GM03348 (cell line): ENCODE measurements around the gene ANAPC7.
"Not testable (repeated sequence)": the region's sequence is repeated elsewhere in the genome, so short reads cannot be mapped to it uniquely, and the experiment has no call there.

Experiments
- DNase-seq: peaks from one replicate; pipeline ENCODE4 v3.0.0; 2012; ENCODE audit warnings: low spot score

ANAPC7 gene, protein sequence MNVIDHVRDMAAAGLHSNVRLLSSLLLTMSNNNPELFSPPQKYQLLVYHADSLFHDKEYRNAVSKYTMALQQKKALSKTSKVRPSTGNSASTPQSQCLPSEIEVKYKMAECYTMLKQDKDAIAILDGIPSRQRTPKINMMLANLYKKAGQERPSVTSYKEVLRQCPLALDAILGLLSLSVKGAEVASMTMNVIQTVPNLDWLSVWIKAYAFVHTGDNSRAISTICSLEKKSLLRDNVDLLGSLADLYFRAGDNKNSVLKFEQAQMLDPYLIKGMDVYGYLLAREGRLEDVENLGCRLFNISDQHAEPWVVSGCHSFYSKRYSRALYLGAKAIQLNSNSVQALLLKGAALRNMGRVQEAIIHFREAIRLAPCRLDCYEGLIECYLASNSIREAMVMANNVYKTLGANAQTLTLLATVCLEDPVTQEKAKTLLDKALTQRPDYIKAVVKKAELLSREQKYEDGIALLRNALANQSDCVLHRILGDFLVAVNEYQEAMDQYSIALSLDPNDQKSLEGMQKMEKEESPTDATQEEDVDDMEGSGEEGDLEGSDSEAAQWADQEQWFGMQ

DNA sequence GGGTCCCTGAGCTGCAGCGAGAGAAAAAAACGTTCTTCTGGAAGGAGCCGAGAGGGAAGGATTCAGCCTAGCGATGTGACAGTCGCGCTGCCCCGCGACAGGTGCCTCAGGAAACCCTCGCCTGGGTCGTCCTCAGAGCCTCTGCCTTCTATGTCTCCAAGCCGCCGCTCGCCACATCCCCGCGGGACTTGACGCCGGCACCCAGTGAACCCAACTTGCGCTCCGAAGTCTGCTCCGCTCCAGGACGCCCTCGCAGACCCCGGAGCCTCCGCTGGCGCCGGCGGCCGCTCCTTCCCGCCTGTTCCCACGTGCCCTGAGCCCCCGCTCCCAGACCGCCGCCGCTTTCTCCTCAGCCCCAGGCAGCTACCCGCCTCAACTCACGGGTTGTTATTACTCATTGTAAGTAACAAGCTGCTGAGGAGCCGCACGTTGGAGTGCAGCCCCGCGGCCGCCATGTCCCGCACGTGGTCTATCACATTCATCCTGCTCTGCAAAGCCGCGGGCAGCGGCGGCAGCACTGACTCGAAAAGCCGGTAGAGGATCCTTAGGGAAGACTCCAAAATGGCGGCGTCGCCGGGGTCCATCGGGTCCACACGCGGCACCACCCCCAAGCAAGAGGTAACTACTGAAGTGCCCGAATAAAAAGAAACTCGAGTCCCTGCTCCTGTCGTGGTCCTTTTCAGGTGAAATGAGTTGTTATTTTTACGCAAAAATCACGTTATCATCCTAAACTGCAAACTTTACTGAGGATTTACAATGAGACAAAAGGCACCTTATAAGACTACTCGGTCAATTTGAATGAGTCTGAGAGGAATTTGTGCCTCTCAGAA is at the start of gene ANAPC7:
Gene ANAPC7 (minus strand): TSS at position 563 of the 830 bp plus-strand sequence. CDS start 81 bp downstream, at position 482.
- DNase-seq, result peak; percentile 97

GRCh38 chr12:110451263-110451662 is 47.8 kb upstream of the ANAPC7 start:
- DNase-seq, result no peak

GRCh38 chr12:110449799-110450497 is 46.4 kb upstream of the ANAPC7 start, which contains the start of gene ARPC3:
Gene ARPC3 (minus strand): TSS chr12:110450337. CDS start chr12:110450260, 77 bp downstream.
- DNase-seq, result peak; percentile 95

GRCh38 chr12:110444455-110444854 is 40.9 kb upstream of the ANAPC7 start:
- no peak for DNase-seq

- DNase-seq, result no peak
These were observed 32.7 kb upstream of the ANAPC7 start for GRCh38 chr12:110436231-110436630.

DNA sequence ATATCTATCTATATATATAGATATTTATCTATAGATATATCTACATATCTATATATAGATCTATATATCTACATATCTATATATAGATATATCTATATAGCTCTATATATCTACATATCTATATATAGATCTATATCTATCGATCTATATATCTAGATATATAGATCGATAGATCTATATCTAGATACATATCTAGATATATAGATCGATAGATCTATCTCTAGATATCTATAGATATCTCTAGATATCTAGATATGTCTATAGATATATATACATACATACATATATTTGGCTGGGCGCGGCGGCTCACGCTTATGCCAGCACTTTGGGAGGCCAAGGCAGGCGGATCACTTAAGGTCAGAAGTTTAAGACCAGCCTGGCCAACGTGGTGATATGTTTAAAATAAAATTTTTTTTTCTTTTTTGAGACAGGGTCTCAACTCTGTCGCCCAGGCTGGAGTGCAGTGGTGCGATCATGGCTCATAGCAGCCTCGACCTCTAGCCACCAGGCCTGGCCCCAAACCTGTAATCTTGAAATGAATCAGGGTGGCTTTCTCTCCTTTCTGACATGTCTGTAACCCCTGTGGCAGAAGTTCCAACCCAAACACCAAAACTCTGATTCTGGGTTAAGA is 28.6 kb upstream of the ANAPC7 start:
- DNase-seq, result no peak

DNA sequence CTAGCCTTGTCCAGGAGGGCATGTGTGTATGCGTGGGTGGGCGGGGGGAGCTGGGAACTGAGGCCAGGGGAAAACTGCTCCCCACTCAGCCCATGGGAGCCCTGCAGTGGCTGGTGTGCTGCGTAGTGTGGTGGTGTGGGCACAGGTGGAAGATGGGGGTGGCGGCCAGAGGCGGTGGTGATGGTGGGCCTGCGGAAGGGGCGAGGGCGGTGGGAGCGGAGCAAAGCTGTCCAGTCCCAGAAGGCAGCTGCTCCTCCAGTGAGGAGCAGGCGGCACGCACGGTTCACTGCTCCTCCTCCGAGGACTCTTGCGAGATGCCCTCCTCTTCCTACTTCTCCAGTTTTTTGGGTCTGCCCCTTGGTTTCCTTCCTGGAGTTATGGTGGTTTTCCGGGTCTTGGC is 26.2 kb upstream of the ANAPC7 start:
- DNase-seq, result not testable (repeated sequence)

DNA sequence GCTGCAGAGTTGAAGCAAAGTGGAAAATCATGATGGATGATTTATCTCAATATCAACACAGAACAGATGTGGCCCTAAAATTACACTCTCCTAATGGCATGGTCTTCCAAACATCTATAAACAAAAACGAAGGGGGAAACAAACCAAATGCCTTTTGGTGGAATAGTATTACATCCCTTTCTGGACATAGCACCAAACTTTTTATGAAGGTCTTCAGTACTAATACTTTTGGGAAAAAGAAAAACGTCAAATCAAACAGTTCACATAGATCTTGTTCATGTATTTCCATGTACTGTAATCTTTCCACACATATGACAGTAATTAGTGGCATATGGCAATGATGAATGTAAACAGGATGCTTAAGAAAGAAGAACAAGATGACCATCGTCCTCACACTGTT is 22.9 kb upstream of the ANAPC7 start:
- DNase-seq, result no peak

- DNase-seq, result no peak
These were observed 20.7 kb upstream of the ANAPC7 start for GRCh38 chr12:110424237-110424636.

DNA sequence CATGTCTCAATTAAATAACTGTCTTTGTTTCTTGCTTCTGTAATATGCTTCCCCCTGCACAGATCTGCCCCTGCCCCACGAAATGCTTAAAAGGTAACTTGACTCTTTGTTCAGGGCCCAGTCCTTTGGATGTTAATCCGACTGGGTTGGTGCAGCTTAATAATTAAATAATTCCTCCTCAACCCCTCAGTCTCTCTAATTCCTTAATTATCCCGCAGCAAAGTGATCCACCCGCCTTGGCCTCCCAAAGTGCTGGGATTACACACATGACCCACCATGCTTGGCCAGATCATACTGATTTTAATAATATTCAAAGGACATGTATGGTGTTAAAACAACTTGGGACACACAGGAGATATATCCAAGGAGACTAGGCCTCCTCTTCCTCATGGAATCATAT is 18.2 kb upstream of the ANAPC7 start:
- DNase-seq, result no peak

DNA sequence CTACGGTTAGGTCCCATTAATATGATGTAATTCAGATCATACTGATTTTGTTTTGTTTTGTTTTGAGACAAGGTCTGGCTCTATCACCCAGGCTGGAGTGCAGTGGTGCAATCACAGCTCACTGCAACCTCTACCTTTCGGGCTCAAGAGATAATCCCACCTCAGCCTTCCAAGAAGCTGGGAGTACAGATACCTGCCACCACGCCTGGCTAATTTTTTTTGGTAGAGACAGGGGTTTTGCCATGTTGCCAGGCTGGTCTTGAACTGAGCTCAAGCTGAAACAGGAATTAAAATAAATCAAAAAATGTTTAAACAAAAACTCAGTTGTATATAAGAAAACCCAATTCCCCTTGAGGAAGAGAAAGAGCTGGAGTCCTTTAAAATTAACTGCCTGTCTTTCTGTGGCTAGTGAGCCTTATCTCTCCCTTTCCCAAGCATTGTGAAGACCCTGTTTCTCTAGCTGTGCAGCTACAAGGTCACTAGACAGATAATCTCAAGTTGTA is 17.7 kb upstream of the ANAPC7 start:
- no peak for DNase-seq

GRCh38 chr12:110420644-110421043 is 17.1 kb upstream of the ANAPC7 start:
- DNase-seq, result not testable (repeated sequence)

DNA sequence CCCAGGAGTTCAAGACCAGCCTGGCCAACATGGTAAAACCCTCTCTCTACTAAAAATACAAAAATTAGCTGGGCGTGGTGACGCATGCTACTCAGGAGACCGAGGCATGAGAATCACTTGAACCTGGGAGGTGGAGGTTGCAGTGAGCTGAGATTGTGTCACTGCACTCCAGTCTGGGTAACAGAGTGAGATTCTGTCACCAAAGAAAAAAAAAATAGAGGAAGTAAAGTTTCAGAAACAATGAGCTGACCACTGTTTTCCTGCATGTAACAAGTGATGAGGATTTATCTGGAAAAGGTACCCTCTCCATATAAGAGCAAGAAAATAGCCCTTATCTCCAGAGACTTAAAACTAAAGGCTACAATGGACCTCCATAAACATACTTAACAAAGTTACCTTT is 13.6 kb upstream of the ANAPC7 start:
- DNase-seq, result not testable (repeated sequence)

DNA sequence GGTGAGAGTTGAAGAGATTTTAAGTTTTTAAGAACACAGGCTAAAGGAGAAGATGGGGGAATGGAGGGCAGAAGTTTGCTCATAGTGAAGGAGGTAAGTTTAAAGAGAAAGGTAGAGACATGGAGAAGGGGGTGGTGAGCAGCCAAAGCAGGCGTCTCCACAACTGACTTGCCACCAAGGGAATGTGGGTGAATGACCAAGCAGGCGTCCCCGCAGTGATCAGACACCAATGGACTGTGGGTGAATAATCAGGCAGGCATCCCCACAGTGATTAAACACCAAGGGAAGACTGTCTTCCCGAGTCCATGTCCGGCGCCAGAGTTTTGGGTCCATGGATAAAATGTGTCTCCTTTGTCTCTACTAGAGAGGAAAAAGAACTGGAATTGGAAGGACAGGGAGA is 6.6 kb upstream of the ANAPC7 start:
- not testable (repeated sequence) for DNase-seq

DNA sequence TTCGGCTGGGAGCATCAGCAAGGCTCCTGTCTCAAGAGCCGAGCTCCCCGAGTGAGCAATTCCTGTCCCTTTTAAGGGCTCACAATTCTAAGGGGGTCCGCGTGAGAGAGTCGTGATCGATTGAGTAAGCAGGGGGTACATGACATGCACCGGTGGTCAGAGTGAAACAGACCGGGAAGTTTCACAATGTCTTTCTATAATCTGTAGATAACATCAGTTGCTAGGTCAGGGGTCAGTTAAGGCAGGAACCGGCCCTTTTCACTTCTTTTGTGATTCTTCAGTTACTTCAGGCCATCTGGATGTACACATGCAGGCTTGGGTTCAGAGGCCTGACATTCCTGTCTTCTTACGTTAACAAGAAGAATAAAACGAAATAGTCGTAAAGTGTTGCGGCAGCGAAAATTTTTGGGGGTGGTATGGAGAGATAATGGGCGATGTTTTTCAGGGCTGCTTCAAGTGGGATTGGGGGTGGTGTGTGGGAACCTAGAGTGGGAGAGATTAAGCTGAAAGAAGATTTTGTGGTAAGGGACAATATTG is 1.7 kb upstream of the ANAPC7 start:
- not testable (repeated sequence) for DNase-seq

- DNase-seq, result peak; percentile 88
These were observed 621 bp upstream of the ANAPC7 start for GRCh38 chr12:110403976-110404682.

GRCh38 chr12:110382683-110383082 is 20.8 kb downstream of the ANAPC7 start:
- no peak for DNase-seq

- DNase-seq, result no peak
These were observed 23.9 kb downstream of the ANAPC7 start for GRCh38 chr12:110379631-110380030.

DNA sequence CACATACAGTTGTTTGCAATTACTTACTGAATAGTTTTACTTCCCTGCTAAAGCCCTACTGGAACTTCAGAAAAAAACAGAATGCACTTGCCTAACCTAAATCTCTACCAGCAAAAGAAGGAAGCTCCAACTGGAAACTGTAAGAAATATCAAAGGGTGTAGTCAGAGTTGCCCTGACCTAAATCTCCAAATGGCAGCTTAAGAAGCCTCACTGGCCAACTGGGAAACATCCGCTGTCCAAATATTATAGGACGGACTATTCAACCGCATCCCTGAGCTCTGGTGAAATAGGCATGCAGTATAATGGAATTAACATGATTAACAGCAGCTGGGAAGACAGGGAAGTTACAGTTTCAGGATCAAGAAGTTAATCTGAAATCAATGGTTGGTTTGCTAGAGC is 24.3 kb downstream of the ANAPC7 start:
- no peak for DNase-seq

DNA sequence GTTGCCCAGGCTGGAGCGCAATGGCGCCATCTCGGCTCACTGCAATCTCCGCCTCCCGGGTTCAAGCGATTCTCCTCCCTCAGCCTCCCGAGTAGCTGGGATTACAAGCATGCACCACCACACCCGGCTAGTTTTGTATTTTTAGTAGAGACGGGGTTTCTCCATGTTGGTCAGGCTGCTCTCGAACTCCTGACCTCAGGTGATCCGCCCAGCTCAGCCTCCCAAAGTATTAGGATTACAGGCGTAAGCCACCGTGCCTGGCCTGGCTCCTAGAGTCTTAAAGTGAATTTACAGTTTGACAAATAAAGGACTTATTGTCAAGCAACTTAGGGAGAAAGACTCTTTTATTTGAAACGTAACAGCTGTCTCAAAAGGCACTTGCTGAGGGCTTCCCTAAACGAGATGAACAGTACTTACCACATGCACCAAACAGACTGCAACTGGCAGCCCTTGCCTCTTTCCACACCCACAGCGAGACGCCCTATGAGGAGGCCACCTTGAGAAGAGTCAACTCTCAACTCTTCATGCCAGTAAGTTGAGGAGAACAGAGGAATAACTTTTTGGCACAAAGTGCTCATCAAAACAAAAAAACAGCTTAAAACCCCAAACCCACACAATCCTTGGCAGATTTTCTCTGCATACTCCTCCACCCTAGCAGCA is 25.2 kb downstream of the ANAPC7 start:
- not testable (repeated sequence) for DNase-seq
